Heart right ventricle (tissue), 16 donors: ENCODE measurements around the gene ARHGAP19. TPM values are rescaled to one million over a fixed set of nuclear protein-coding genes. Genes with fewer than 3 reads are reported as not detected.

Experiments used
- ATAC-seq, 8 donors: fragments of 200-7000 bp; cut with Tn5 transposase; one replicate each; pipeline ENCODE4 v1.9.1; 2020; ENCODE audit warnings: mild to moderate bottlenecking in 8 of 8, moderate library complexity in 8 of 8, moderate number of reproducible peaks in 1 of 8
- DNase-seq, 2 donors: peaks; one replicate each; pipeline ENCODE4 v3.0.0-alpha.2; 2020
- H3K27ac ChIP-seq, 10 donors: fragments of 200-600 bp; sonication (generic) in 2 of 10; one replicate each; pipeline versions ENCODE4 v1.5.0 to v1.8.0; 2020 to 2022; ENCODE audit warnings: mild to moderate bottlenecking in 3 of 10
- H3K27me3 ChIP-seq, 7 donors: fragments of 200-600 bp; one replicate each; pipeline ENCODE4 v1.8.0; 2021 to 2022; ENCODE audit warnings: mild to moderate bottlenecking in 2 of 7
- H3K36me3 ChIP-seq, 9 donors: fragments of 200-600 bp; sonication (generic) in 1 of 9; one replicate each; pipeline versions ENCODE4 v1.5.0 to v1.8.0; 2020 to 2022; ENCODE audit warnings: mild to moderate bottlenecking in 2 of 9
- H3K4me1 ChIP-seq, 9 donors: fragments of 200-600 bp; sonication (generic) in 1 of 9; one replicate each; pipeline versions ENCODE4 v1.5.0 to v1.8.0; 2020 to 2022; ENCODE audit warnings: mild to moderate bottlenecking in 4 of 9
- H3K4me3 ChIP-seq, 10 donors: fragments of 200-600 bp; sonication (generic) in 2 of 10; one replicate each; pipeline versions ENCODE4 v1.5.0 to v1.8.0; 2020 to 2022; ENCODE audit warnings: mild to moderate bottlenecking in 7 of 10, moderate library complexity in 2 of 10
- H3K9me3 ChIP-seq, 11 donors: fragments of 200-600 bp in 10 of 11; sonication (generic) in 2 of 11; one replicate each; pipeline versions ENCODE4 v1.5.0 to v1.8.0; 2013 to 2022; ENCODE audit warnings: mild to moderate bottlenecking in 2 of 11, control low read depth in 1 of 11, moderate library complexity in 1 of 11
- WGBS, 2 donors: extraction: QIAGEN DNeasy Blood & Tissue Kit; methylation state at CpG; one replicate each; pipeline ENCODE4 v1.1.7; 2013; ENCODE audit warnings: inconsistent platforms in 1 of 2; 5-methylcytosine and 5-hydroxymethylcytosine counted together
- intact Hi-C, 10 donors: fragments of 100-400 bp; cut with DNase I; formaldehyde crosslinking; loops; one replicate each; pipeline versions ENCODE4 v1.11.1 to v1.14.2; 2022
- polyA plus RNA-seq, 2 donors: library from polyadenylated mRNA; stranded (reverse); fragments of 200-250 nt; gene quantifications; one replicate each; pipeline ENCODE4 v1.2.3, GENCODE V29; 2013
- total RNA-seq, 10 donors: library from RNA; stranded (reverse); fragmentation: NEBNext Ultra II Directional in 3 of 10; extraction: Animal tissue kit (Norgen Biotek cat#: 25700) in 3 of 10; gene quantifications; one replicate each; pipeline versions ENCODE4 v1.2.1 to v1.2.4, GENCODE V29; 2021 to 2023
- TF ChIP-seq, protein P1 (sequence below), 9 donors: fragments of 200-600 bp; sonication (generic) in 2 of 9; IDR thresholded peaks; one replicate each; pipeline versions ENCODE4 v1.5.0 to v1.8.0; 2021 to 2022; ENCODE audit warnings: antibody characterized with exemption in 9 of 9, mild to moderate bottlenecking in 5 of 9, moderate library complexity in 1 of 9
- donor health status: Arrhythmogenic right ventricular cardiomyopathy.
- donor health status: ischemic (EF 13 %, LVEDD 7.1; RV severe dilation, severe dysfunction).
- donor health status: healthy with polysubstance abuse.
- donor health status: DM: no; HTN: yes; CAD: no.
- donor health status: DM: no; HTN: no; CAD: no.
- donor health status: ischemic (EF 25% LVEDD 6.9; RV normal size, moderate dysfunction).
- donor health status: ischemic (EF 25% LVEDD 5.7; RV mildly dilated, moderate dysfunction).
- donor health status: healthy.
- donor health status: DM: yes; HTN: yes; CAD: no.
- donor health status: Ischemic cardiomyopathy.
- donor health status: ischemic (EF 35%, LVEDD 5.7; RV mildly dilated, moderate dysfunction).
- donor health status: nonischemic (EF 11% LVEDD 7.7; RV severe dilation, severe dysfunction).
- donor health status: DM: yes; HTN: yes; CAD: no.
- donor health status: PGD.
- donor health status: ischemic (EF 29% LVEDD 5.4; RV normal size, mild dysfunction).
- donor health status: nonischemic (EF 23%, LVEDD 6.1; RV moderate dilation, normal function).

The ARHGAP19 gene
- total and polyA plus RNA-seq, 12 donors: 1.5 to 6.2 (median 3.4) TPM

DNA sequence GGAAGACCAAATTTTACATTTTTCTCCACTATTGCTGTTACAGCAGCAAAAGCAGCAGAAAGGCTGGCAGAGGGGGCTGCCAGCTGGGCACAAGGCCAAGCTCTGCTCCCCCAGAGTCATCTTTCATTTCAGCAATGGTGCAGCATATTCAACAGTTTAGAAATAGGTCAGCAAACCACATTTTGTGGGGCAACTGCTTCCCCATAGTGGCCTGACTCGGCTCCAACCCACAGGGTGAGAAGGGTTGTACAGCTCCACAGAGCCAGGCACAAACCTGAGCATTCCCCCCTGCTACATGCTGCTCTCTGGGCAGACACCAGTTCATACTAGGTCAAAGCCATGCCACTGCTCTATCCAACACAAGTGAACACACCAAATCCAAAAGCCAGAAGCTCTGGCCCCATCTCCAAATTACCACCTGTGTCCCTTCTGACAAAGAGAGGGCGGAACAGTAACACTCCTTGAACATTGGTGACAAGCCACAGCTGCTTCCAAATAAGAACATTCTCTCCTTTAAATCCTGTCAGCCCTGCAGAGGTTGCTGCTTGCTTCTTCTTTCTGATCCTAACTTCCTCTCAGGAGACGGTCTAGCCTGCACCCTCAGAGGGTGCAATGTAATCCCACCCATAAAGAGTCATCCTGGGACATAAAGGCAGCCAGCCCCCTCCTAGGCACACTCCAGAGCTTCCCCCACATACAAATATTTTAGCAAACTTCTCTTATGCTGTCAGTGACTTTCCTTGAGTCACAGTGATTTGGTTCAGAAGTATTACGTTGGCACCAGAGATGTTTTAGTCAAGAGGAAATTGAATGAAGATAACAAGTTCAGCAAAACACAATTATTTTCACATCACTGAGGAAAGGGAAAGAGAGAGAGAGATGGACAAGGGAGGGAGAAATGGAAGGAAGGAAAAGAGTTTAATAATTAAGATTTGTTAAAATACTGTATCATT lies 67.7 kb downstream of the ARHGAP19 start:
- Histone ChIP-seq H3K4me1 (peaks cover 0 to 11% (median 0%) of the 10 kb centered on the region in 9 donors), H3K27me3 (no peaks in the 10 kb centered on the region), H3K4me3 (no peak overlapping the region), H3K27ac (no peak overlapping the region), H3K36me3 (peaks cover 0 to 77% (median 5%) of the 10 kb centered on the region in 9 donors), H3K9me3 (no peaks in the 10 kb centered on the region)
- TF ChIP-seq, protein P1, sequence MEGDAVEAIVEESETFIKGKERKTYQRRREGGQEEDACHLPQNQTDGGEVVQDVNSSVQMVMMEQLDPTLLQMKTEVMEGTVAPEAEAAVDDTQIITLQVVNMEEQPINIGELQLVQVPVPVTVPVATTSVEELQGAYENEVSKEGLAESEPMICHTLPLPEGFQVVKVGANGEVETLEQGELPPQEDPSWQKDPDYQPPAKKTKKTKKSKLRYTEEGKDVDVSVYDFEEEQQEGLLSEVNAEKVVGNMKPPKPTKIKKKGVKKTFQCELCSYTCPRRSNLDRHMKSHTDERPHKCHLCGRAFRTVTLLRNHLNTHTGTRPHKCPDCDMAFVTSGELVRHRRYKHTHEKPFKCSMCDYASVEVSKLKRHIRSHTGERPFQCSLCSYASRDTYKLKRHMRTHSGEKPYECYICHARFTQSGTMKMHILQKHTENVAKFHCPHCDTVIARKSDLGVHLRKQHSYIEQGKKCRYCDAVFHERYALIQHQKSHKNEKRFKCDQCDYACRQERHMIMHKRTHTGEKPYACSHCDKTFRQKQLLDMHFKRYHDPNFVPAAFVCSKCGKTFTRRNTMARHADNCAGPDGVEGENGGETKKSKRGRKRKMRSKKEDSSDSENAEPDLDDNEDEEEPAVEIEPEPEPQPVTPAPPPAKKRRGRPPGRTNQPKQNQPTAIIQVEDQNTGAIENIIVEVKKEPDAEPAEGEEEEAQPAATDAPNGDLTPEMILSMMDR (IDR thresholded peaks at IDR 0.05): no peak
- no peak for ATAC-seq
- intact Hi-C loops: no loop called here
- 80 to 84% methylated on average over 4 of the region's 4 CpGs for WGBS, 2 donors
- no peak for DNase-seq

DNA sequence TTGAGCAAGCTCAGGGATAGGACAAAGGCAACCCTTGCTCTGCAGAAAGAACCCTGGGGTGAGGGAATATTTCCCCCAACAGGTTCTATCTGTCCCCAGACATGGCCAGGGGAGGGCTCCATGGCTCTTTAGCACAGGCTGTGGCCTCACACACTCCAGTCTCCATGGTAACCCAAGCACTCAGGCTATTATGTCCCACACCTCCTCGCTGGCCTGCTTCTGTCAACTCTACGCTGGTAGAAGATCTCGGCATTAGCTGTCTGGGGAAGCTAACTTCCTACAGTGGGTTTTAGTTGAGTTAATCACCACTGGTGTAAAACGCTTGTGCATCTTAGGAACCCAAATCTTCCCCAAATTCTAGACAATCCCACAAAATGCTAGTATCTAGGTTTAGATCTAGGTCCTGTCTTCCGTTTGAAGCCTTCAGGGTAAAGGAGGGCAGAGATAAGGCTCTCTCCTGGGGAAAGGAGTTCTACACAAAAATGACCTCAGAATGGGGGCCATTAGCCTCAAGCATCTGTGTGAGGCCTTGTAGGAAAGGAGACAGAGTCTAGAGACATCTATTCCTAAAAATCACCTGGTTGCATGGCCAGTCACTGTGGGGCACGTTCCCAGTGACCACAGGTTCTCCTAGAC lies 70.0 kb downstream of the ARHGAP19 start:
- WGBS, 2 donors: 90 to 94% methylated on average over 6 of the region's 6 CpGs
- no peak for DNase-seq
- H3K36me3 ChIP-seq: peaks cover 0 to 54% (median 0%) of the 10 kb centered on the region in 9 donors

DNA sequence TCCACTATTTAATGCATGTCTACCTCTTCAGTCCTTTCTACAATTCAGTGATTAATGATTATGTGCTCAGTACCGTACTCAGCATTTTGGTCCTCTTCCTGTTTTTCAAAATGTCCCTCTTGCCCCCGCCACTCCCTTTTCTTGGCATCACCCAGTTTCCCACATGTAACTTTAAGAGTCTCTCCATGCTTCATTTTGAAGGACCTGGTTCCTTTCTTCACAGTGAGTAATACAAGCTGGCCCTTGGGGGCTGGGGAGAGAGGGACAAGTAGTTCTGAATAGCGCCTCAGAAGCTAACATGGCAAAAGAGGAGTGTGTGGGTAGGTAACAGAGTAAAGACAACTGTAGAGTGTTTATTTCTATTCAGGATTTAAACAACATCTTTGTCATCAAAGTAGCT lies 72.1 kb downstream of the ARHGAP19 start:
- 92 to 95% methylated on average over 3 of the region's 3 CpGs for WGBS, 2 donors

More for the DNA sequence above, 70.0 kb downstream of the ARHGAP19 start:
- H3K27ac ChIP-seq: no peak overlapping the region
- H3K27me3 ChIP-seq: no peaks in the 10 kb centered on the region
- no peaks in the 10 kb centered on the region for H3K9me3 ChIP-seq
- H3K4me1 ChIP-seq: peaks cover 0 to 22% (median 0%) of the 10 kb centered on the region in 9 donors
- intact Hi-C loops: no loop called here
- no peak for ATAC-seq
- no peak overlapping the region for H3K4me3 ChIP-seq
- TF ChIP-seq, protein P1 (IDR thresholded peaks at IDR 0.05): no peak

DNA sequence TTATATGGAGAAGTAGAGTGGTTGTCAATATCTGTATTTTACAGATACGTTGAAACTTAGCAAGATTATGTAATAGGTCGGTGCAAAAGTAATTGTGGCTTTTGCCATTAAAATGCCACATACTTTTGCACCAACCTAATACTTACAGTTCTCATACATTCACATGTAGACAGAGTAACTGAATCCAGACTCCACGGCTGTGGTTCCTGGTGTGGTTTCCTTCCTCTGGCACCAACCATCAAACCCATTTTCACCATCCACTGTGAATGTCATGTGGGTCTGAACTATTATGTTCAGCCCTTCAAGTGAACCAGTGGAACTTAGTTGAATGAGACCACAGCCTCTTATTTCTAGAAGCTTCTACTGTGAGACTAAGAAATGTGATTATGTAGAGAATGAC lies 75.1 kb downstream of the ARHGAP19 start:
- WGBS, 2 donors: 83 to 90% methylated on average over 3 of the region's 3 CpGs
- peak overlapping the region in 1 of 10 donors; percentile 16 for H3K27ac ChIP-seq
- intact Hi-C loops: no loop called here
- DNase-seq (no peak), ATAC-seq (no peak)
- peaks cover 0 to 3% (median 0%) of the 10 kb centered on the region in 7 donors for H3K27me3 ChIP-seq
- H3K4me1 ChIP-seq: peaks cover 0 to 17% (median 0%) of the 10 kb centered on the region in 9 donors
- H3K36me3 ChIP-seq: peaks cover 0 to 7% (median 0%) of the 10 kb centered on the region in 9 donors
- TF ChIP-seq, protein P1 (IDR thresholded peaks at IDR 0.05): no peak
- H3K4me3 ChIP-seq: no peak overlapping the region
- H3K9me3 ChIP-seq: no peaks in the 10 kb centered on the region

More for the DNA sequence above, 72.1 kb downstream of the ARHGAP19 start:
- no peak for ATAC-seq
- TF ChIP-seq, protein P1 (IDR thresholded peaks at IDR 0.05): no peak
- H3K4me3 ChIP-seq: no peak overlapping the region
- intact Hi-C loops: no loop called here
- no peak for DNase-seq
- H3K27ac ChIP-seq: no peak overlapping the region
- H3K36me3 ChIP-seq: peaks cover 0 to 33% (median 0%) of the 10 kb centered on the region in 9 donors
- no peaks in the 10 kb centered on the region for H3K9me3 ChIP-seq
- no peaks in the 10 kb centered on the region for H3K27me3 ChIP-seq
- peaks cover 0 to 27% (median 0%) of the 10 kb centered on the region in 9 donors for H3K4me1 ChIP-seq
